HG03378 (cell line): ENCODE data around the gene MTA3.
"Not testable (repeated sequence)": the region's sequence is repeated elsewhere in the genome, so short reads cannot be mapped to it uniquely, and the experiment has no call there.

Source experiments
- ATAC-seq: cut with Tn5 transposase; IDR thresholded peaks from one replicate; pipeline ENCODE4 v1.9.1; 2021; ENCODE audit warnings: mild to moderate bottlenecking, moderate library complexity; ENCODE audit not compliant: unreplicated experiment

The MTA3 gene

DNA sequence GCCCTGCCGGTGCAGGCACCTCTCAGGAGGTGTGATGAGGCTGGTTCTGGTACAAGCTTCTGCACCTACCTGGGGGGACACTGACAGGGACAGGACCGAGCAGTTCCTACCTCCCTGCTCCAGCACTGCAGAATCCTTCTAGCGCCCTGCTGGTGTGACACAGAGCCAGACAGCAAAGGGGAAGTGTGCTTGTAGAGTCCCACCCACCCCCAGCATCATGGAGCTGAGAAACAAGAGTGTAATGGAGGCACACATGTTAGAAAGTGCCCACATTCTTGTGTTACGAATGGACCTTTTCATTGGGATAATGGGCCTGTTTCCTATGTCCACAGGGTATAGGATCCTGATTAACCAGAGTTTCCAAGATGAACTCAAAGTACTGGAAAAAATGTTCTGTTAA is 157.2 kb downstream of the MTA3 start:
- no peak for ATAC-seq

DNA sequence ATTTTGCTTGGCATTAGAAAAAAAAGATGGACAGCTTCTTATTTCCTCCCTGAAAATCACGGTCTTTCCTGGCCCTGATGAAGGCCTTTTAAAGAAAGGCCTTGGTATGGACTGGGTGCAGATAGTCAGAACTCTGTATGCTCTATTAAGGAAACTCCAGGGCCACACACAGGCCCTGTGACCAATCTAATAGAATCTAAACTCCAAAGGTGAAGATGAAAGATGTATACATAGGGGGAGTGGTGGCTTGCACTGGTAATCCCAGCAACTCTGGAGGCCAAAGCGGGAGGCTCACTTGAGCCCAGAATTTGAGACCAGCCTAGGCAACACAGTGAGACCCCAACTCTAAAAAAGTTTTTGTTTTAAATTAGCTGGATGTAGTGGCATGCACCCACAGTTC is 158.2 kb downstream of the MTA3 start:
- ATAC-seq = no peak

DNA sequence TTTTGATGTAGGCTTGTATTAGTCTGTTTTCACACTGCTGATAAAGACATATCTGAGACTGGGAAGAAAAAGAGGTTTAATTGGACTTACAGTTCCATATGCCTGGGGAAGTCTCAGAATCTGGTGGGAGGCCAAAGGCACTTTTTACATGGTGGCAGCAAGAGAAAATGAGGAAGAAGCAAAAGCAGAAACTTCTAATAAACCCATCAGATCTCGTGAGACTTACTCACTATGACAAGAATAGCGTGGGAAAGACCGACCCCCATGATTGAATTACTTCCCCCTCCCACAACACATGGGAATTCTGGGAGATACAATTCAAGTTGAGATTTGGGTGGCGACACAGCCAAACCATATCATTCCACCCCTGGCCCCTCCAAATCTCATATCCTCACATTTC is 162.9 kb downstream of the MTA3 start:
- ATAC-seq = not testable (repeated sequence)

DNA sequence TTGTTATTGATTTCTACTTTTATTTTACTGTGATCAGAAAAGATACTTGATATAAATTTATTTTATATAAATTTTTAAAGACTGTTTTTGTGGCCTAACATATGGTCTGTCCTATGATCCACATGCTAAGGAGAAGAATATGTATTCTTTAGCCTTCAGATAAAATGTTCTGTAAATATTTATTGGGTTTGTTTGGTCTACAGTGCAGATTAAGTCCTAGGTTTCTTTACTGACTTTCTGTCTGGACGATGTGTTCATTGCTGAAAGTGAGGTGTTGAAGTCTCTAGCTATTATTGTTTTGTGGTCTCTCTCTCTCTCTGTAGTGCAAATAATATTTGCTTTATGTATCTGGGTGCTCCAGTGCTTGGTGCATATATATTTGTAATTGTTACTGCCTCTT is 165.4 kb downstream of the MTA3 start:
- no peak for ATAC-seq

DNA sequence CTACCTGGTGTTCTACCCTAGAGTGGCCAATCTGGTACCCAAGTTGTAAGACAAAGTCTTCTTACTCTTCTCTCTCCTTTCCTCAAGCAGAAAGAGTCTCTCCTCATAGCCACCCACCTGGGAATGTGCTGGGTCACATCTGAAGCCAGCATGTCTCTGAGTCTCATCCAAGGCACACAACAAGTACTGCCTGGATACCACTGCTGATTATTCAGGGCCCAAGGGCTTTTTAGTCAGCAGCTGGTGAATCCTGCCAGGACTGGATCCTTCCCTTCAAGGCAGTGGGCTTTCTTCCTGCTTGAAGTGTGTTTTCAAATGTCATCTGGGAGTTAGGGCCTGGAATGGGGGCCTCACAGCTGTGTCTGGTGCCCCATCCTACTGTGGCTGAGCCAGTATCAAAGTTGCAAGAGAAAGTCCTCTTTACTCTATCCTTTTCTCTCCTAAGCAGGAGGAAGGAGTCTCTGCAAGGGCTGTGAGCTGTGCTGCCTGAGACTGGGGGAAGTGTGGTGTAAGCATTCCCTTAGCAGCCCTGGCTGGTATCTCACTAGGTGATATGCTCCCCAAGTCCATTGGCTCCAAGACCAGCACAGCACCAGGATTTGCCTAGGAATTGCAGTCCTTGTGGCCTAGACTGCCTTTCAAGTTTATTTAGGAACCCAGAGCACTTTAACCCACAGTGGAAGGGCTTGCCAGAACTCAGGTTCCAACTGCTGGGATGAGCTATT is 168.3 kb downstream of the MTA3 start:
- no peak for ATAC-seq

DNA sequence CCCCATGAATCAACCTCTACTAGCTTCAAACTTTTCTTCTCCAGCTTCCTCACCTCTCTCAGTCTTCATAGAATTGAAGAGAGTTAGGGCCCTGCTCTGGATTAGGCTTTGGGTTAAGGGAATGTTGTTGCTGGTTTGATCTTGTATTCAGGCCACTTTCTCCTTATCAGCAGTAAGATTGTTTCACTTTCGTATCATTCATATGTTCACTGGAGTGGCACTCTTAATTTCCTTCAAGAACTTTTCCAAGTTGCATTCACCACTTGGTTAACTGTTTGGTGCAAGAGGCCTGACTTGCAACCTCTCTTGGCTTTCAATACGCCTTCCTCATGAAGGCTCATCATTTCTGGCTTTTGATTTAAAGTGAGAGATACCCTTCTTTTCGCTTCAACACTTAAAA is 172.7 kb downstream of the MTA3 start:
- ATAC-seq = no peak

DNA sequence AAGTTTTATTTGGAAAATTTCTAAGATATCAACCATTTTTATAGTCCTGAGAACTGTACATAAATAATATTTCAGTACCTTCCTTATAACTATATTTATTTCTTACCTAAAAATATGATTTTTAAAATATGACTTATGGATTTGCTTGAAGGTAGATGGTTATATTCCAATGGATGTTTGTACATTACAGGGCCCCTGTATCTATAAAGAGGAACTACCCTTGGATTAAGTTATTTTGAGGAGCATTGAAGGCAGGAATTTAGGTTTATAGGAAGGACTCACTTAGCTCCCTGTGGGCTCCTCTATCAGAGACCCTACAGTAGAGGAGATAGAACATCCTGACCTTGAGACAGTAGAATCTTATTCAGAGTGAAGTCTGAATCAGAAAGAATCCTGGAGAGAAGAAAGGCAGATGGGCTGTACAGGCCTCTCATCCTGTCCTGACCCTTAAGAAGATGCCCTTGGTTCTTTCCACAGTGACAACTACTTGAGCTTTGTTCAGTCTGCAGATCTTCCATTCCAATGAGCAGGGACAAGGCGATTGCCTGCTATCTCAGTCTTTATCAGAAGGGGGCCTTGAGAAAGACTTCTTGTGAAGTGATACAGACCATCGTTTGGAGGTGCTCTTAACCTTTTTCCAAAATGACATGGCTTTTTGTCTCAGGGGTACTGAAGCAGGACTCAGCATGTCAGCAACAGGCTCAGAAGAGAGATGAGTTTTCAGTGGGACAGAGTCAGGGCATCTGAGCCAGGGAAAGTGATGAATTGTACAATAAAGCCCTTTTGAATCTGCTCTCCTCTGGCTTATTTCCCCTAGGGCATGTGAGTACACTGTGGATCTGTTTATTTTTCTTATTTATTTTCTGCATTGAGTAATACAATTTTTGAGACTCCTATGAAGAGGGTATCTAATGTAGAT is 174.6 kb downstream of the MTA3 start:
- no peak for ATAC-seq

DNA sequence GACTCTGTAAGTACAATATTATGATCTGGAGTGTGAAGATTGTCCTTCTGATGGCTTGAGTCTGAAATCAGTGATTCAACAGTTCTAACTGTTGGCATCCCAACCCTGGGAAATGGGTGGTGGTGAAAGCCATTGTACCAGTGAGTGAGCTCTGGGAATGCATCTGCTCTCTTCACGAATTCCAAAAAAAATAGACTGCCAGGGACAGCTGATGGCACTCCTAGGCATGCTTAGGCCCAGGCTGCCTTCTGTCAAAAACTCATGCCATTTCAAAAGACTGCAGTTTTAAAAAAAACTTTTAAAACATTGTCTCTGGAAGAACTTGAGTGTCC is 175.2 kb downstream of the MTA3 start:
- ATAC-seq = no peak

DNA sequence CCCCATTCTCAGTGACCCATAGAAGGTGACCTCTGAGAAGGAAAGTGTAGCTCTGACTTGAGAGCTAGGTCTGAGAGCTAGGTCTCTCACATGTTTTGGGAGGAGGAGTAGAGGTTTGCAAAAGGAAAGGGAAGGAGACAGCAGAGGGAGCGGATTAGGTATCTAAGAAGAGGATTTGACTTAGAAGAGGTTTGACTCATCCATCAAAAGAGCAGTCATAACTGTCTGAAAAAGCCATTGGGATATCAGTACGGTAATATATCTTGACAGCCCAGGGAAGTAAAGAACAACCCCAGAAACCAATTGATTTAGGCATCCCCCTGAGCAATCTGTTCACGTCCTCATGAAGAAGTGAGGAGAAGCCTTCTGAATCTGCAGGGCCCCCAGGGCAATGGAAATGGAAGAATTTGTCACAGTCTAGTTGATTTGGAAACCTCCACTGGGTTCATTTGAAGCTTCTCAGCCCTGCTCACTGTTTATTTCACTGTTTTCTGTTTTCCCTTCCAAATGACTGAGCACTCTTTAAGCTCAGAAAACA is 176.2 kb downstream of the MTA3 start:
- no peak for ATAC-seq

DNA sequence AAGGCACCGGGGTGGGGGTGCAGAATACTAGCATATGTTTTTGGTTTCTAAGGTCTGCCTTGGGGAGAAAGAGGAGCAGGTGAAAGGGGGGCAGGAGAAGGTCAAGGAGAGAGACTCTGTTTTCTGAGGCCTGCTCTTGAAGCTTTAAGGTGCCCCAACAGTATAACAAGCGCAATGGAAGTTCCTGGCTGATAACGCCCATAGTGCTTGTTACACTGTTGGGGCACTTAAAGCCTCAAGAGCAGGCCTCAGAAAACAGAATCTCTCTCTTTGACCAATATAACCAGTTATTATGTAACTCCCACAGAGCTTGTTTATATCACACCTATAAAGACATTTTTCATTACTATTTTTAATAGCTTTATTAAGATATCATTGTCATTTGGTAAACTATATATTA is 179.0 kb downstream of the MTA3 start:
- no peak for ATAC-seq

DNA sequence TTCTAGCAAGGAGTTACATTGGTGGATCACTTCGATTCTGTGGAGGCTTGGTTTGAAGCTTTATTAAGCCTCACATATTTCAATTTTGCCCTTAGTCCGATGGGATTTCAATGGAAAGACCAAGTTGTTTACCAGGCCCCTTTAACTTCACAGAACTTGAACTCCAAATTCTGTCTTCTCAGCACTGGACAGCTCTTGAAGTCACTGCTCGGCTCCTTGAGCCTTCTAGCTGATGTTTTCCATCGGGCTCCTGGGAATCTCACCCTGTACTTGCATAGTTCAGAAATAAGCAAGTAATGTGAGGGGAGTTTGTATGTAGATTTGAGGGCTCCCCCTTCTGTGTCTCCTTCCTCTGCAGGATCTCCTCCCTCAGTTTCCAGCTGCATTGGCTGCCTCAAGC is 180.4 kb downstream of the MTA3 start:
- ATAC-seq = no peak

DNA sequence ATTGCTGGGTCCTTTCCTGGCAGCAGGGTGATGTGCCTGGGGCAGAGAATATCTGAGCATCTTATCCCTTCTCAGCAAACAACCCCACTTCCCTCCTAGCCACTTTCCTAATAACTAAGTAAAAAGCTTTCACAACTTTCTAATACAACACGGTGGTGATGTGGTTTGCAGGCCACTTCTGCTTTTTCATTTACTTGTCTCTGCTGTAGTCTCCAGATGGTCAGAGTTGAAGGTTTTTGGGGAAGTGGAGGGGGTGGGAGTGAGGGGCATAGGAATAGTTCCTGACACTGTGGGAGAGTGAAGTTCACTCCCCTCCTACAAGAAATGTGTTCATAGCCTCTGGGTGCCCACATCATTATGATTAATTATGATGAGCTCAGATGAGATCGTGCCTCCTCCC is 183.9 kb downstream of the MTA3 start:
- peak; percentile 71 for ATAC-seq

DNA sequence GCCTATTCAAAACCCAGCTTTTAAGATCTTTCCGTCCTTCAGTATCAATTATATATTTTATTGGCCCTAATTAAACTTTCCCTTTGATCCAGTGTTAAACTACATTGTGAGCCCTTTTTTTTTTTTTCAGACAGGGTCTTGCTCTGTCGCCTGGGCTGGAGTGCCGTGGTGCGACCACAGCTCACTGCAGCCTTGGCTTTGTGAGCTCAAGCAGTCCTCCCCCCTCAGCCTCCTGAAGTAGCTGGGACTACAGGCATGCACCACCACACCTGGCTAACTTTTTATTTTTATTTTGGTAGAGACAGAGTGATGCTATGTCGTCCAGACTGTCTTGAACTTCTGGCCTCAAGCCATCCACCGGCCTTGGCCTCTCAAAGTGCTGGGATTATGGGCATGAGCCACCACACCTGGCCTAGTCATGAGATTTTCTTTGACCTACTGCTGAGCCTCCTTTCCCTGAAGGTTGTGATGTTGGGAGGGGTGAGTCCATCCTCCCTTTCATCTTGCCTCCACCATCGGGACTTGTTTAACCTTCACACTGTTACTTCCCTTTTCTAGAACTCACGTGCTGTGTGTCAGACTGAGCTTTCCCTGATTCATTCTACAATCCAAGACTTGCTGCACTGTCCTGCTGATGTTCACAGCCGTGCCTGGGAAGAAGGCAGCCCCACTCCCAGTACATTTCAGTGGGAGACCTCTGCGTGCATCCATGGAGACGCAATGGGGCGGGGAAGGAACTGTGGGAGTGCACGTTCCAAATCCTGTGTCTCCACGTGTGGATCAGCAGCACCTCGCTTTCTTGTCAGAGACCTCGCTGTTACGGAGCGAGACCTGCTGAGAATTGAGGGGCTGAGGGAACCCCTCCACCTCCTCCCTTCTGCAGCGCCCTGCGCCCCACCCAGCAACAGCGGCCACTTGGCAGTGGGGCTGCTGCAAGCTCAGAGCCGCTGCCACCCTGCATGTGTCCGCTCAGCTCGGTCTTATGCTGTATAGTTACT is 184.7 kb downstream of the MTA3 start:
- ATAC-seq = no peak

DNA sequence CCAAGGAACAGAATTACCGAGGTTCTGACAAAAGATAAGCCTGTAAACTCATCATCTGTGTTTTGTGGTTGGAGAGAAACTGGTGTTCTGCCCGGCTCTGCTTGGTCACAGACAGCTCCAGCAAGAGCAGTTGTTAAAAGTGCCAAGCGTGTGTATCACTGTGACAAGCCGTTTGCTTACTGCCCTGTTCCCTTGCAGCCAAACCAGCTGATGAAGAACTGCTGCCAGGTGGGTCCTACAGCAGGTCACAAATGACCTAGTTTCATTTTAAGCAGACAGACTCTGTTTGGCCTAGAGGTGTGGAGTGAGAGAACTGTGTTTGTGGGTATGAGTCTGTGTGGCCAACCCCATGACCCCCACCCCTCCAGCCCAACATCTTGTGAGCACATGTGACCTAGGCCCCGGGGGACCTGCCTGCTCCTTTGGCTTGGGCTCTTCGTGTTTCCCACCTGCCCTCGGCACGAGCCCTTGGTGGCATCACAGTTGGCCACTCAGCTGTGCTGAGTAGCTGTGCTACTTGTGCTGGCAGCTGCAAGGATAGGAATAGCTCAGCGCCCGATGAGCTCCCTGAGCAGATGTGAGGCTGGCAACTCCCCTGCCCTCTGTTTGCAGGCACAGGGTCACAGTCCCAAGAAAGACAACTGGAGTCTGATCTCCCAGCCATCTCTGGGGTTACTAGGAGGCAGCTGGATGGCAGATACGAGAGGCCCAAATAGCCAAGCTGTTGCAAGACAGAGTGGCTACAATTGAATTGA is 185.8 kb downstream of the MTA3 start:
- peak; percentile 58 for ATAC-seq

DNA sequence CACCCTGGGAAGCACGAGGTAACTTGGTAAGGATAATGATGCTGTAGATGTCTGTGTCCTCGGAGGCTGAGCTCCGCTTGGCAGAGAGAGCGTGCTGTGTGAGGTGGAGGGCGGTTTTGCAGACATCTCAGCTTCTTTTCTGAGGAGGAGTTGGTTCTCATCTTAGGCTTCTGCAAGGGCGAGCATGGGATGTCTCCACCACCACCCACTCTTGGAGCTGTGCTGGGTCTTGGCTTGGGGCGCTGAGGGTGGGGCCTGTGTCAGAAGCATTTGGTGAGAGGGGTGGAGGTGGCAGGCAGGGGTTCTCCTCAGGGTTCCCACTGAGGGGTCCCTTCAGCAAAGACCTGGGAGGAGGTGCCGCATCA is 186.3 kb downstream of the MTA3 start:
- ATAC-seq = no peak

DNA sequence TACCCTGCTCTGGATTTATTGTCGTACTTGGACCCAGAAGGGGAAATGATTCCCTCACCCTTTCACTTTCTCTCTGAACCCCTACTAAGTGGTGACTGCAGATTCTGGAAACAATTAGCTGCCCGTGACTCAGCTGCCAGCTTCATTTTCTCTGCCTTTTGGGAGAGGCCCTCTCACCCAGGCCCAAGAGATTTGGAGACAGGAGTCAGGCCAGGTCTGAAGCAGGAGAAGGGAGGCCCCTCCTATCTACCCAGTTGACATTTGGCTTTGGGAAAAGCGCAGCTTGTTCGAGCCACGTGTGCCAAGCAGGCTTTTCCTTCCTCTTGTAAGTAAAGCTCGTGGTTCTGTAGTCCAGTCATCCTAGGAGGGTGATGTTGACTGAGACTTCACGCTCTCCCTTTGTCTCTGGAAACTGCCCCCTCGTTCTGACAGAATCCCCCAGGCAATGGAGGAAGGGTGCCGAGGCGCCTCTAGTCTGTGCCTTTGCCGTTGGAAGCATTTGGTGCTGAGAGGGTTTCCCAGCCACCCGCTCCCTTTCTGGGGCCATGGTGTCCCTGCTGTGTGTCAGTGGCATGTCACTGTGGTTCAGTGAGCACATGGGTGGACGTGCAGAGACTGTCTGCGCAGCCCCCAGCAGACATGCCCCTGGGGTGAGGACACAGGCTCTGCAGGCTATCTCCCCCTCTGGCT is 186.9 kb downstream of the MTA3 start:
- no peak for ATAC-seq

DNA sequence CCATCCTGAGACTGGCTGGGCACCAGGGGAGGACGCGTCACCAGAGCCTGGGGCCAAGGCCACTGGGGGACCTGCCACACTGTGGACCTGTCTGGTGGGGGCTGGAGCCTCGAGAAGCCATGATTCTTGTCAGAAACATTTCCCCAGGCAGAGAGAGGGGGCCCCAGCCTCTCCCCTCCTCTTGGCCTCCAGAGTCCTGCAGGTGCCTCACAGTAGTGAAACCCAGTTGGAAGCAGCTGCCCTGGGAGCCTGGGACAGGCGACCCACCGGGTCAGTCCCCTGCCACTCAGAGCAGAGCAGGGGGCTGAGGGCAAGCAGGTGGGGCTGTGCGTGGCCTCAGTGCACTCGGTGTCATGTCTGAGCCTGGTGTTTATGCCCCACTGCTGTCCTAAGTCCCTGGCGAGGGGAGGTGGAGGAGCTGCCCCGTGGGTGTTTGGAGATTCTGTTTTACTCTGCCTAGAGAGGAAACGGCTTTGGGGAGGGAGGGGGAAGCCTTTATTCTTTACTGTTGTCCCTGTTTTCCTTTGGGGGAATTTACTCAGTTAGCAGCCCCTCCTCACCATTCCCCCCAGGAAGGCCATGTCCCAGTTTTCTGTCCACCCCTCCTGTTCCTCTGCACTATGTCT is 187.8 kb downstream of the MTA3 start:
- ATAC-seq = no peak

DNA sequence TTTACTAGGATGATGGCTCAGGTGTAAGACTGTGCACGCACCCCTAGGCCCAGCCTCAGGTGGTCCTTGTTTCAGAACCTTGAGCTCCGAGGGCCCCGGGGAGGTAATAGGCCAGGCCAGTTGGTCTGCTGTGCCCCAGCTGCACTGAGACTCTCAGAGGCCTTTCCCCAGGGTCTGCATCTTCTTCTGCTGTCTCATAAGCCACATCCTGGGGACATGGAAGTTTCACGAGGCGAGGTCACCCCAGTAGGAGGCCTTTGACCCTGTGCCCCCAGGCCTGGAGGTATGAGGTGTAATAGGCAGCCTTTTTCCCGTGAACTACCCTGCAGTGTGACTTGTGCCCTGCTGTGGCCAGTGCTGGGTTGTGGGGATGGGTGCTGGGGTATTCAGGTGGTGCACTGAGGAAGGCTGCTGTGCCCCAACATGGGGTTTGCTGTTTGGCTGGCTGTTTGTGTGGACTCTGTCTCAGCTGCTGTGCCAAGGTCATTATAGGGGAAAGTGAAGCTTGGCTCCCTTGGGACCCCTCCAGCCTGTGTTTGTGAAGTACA is 188.6 kb downstream of the MTA3 start:
- ATAC-seq = no peak
